ENCODE measurements around the gene HOXB8. TPM values are rescaled to one million over a fixed set of nuclear protein-coding genes. Genes with fewer than 3 reads are reported as not detected.
A peak's percentile ranks its signal among the peaks of the same experiment; 100 is the strongest.

The HOXB8 gene
- total and polyA plus RNA-seq, 10 of the 15 experiments (the other 5 are each of a cell fraction or from before 2014, with no cell fraction given): 0.21 TPM; not detected in 9

DNA sequence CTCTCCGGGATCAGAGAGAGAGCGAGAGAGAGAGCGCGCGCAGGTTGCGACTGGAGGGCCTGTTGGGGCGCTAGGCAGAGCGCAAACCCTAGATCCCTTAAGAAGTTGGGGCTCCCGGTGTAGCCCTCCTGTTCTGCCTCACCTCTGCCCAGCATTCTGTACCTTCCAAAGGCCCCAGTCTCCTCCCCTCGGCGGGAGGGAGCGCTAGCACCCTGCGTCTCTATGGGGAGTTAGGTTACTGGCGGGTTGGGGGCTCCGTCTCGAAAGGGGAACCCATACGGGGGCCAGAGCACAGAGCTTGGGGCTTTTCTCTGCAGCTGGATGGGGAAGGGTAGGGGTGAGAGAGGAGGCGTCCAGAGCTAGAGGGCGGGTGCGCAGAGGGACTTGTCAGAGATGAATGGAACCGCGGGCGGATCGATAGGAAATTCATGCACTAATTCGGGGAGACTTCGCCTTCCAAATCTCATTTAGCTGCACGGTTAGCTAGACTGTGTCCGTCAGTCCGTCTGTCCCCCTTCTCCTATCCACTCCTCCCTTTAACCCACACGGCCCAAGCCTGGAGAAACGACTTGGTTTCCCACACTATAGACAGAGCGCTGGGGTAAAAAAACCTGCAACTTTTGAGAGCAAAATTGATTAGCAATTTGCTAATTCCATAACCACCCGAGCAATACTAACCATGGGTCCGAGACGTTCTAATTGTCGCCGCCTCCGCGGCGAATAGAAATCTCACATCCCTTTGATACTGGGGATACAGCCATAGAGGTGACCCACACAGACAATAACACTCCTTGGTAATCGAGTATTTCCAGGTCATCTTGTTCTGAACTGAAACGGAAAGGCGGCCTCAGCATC, 36.2 kb downstream of the HOXB8 start:
- SMC1A ChIA-PET (ENCODE audit: uncharacterized antibody, unreplicated experiment): interaction anchor here (0.9 to 2.7 kb wide), 8 partner anchors 68 to 245 kb away, joined by 3 to 6 read pairs (median 3); no protein-coding TSS in a partner anchor
- in situ Hi-C loops (cut with MboI) (no loop called here), intact Hi-C loops (cut with micrococcal nuclease; ENCODE audit: unreplicated experiment) (no loop called here)
- Histone ChIP-seq H3K27me3 (replicated peaks in 1 of 2; ENCODE audit: control insufficient read depth in 2 of 2, insufficient read depth in 2 of 2, low read length in 1 of 2) (no peaks in the 10 kb centered on the region), H3K36me3 (ENCODE audit: control insufficient read depth in 2 of 2, insufficient read depth in 2 of 2, low read length in 1 of 2) (no peaks in the 10 kb centered on the region), H3K4me3 (peak overlapping the region; percentile 93), H3K4me1 (ENCODE audit: control insufficient read depth, insufficient read depth, low read length) (peaks cover 23% of the 10 kb centered on the region), H3K4me2 (ENCODE audit: control insufficient read depth, insufficient read depth) (peak overlapping the region; percentile 48), H2AFZ (ENCODE audit: control insufficient read depth, low read depth, low read length) (peak overlapping the region; percentile 78), H3K79me2 (ENCODE audit: control insufficient read depth, insufficient read depth, low read length) (peaks cover 7% of the 10 kb centered on the region), H3K9ac (ENCODE audit: control insufficient read depth, insufficient read depth, low read length) (peak overlapping the region; percentile 77), H3K9me3 (replicated peaks; ENCODE audit: control insufficient read depth, insufficient read depth, low read length) (no peaks in the 10 kb centered on the region), H4K20me1 (ENCODE audit: control insufficient read depth, insufficient read depth) (no peaks in the 10 kb centered on the region), H3K27ac (ENCODE audit: control insufficient read depth, insufficient read depth) (peak overlapping the region; percentile 29)
- RAD21 ChIA-PET (ENCODE audit: unreplicated experiment): interaction anchor here (0.9 to 2.3 kb wide), 5 partner anchors 82 to 245 kb away, joined by 3 to 8 read pairs (median 4); no protein-coding TSS in a partner anchor
- ATAC-seq (peak; percentile 79), DNase-seq (ENCODE audit: low read depth, low spot score) (no peak), FAIRE-seq (no peak)
- 19% methylated on average over 41 of the region's 43 CpGs for WGBS (ENCODE audit: insufficient coverage, insufficient replicate concordance, low lambda C conversion rate, missing lambda C conversion rate)
- CTCF ChIA-PET: interaction anchor here (1.0 to 2.3 kb wide), 3 partner anchors 86 to 245 kb away, joined by 4 to 10 read pairs (median 4); no protein-coding TSS in a partner anchor
- TSS peak; percentile 84 for BruUV-seq (replicated peaks)
- POLR2A ChIA-PET: no interaction called here
- 0 out of 2 replicates have a peak, but pooled peaks have one; percentile 21 for TF ChIP-seq LARP7 (IDR thresholded peaks at IDR 0.05)
- TF ChIP-seq, protein P1, sequence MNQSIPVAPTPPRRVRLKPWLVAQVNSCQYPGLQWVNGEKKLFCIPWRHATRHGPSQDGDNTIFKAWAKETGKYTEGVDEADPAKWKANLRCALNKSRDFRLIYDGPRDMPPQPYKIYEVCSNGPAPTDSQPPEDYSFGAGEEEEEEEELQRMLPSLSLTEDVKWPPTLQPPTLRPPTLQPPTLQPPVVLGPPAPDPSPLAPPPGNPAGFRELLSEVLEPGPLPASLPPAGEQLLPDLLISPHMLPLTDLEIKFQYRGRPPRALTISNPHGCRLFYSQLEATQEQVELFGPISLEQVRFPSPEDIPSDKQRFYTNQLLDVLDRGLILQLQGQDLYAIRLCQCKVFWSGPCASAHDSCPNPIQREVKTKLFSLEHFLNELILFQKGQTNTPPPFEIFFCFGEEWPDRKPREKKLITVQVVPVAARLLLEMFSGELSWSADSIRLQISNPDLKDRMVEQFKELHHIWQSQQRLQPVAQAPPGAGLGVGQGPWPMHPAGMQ (IDR thresholded peaks at IDR 0.05; ENCODE audit: borderline replicate concordance): no peak
- TF ChIP-seq NR2C1 (IDR thresholded peaks at IDR 0.05): peak; percentile 33; the same call in 1 of the 2 replicates
- no peak for TF ChIP-seq RAD51 (IDR thresholded peaks at IDR 0.05)
- no peak for TF ChIP-seq CEBPB (IDR thresholded peaks at IDR 0.05; ENCODE audit: borderline replicate concordance in 1 of 2, low read depth in 2 of 2, low read length in 2 of 2)
- TF ChIP-seq CREM (IDR thresholded peaks at IDR 0.05; ENCODE audit: low read depth): no peak
- 0 out of 2 replicates have a peak, but pooled peaks have one; percentile 33 for TF ChIP-seq POLR2A (IDR thresholded peaks at IDR 0.05; ENCODE audit: low read depth, low read length)
- no peak for TF ChIP-seq SP1 (IDR thresholded peaks at IDR 0.05; ENCODE audit: low read depth, low read length)
- 0 out of 2 replicates have a peak, but pooled peaks have one; percentile 42 for TF ChIP-seq CHD2 (IDR thresholded peaks at IDR 0.05; ENCODE audit: borderline replicate concordance, low read depth, low read length)
- 0 out of 2 replicates have a peak, but pooled peaks have one; percentile 14 for TF ChIP-seq IKZF1 (conservative IDR thresholded peaks at IDR 0.05)
- TF ChIP-seq, protein P2, sequence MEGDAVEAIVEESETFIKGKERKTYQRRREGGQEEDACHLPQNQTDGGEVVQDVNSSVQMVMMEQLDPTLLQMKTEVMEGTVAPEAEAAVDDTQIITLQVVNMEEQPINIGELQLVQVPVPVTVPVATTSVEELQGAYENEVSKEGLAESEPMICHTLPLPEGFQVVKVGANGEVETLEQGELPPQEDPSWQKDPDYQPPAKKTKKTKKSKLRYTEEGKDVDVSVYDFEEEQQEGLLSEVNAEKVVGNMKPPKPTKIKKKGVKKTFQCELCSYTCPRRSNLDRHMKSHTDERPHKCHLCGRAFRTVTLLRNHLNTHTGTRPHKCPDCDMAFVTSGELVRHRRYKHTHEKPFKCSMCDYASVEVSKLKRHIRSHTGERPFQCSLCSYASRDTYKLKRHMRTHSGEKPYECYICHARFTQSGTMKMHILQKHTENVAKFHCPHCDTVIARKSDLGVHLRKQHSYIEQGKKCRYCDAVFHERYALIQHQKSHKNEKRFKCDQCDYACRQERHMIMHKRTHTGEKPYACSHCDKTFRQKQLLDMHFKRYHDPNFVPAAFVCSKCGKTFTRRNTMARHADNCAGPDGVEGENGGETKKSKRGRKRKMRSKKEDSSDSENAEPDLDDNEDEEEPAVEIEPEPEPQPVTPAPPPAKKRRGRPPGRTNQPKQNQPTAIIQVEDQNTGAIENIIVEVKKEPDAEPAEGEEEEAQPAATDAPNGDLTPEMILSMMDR (IDR thresholded peaks at IDR 0.05 in 2 of 3, conservative IDR thresholded peaks at IDR 0.05 in 1 of 3; ENCODE audit: control insufficient read depth in 2 of 3, extremely low read depth in 1 of 3, insufficient read depth in 1 of 3, low read depth in 3 of 3, low read length in 3 of 3): peak in 2 of 3 experiments; percentile 4 to 16; a peak in 1 of 6 replicates
- peak; percentile 14; the same call in 1 of the 2 replicates for TF ChIP-seq SPI1 (IDR thresholded peaks at IDR 0.05; ENCODE audit: borderline replicate concordance, insufficient read depth, low read depth, low read length)
- TF ChIP-seq POU2F2 (IDR thresholded peaks at IDR 0.05; ENCODE audit: borderline replicate concordance, low read depth, low read length): peak; percentile 46; the same call in 1 of the 3 replicates
- TF ChIP-seq IRF4 (IDR thresholded peaks at IDR 0.05; ENCODE audit: low read depth, low read length): no peak
- peak; percentile 68; the same call in 1 of the 2 replicates for TF ChIP-seq STAT1 (conservative IDR thresholded peaks at IDR 0.05)
- TF ChIP-seq NBN (IDR thresholded peaks at IDR 0.05): peak; percentile 22; the same call in 1 of the 2 replicates
- TF ChIP-seq, protein P3, sequence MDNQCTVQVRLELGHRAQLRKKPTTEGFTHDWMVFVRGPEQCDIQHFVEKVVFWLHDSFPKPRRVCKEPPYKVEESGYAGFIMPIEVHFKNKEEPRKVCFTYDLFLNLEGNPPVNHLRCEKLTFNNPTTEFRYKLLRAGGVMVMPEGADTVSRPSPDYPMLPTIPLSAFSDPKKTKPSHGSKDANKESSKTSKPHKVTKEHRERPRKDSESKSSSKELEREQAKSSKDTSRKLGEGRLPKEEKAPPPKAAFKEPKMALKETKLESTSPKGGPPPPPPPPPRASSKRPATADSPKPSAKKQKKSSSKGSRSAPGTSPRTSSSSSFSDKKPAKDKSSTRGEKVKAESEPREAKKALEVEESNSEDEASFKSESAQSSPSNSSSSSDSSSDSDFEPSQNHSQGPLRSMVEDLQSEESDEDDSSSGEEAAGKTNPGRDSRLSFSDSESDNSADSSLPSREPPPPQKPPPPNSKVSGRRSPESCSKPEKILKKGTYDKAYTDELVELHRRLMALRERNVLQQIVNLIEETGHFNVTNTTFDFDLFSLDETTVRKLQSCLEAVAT (IDR thresholded peaks at IDR 0.05): peak; percentile 77; the same call in 1 of the 2 replicates
- 0 out of 2 replicates have a peak, but pooled peaks have one; percentile 2 for TF ChIP-seq TAF1 (IDR thresholded peaks at IDR 0.05; ENCODE audit: borderline replicate concordance, low read depth, low read length)
